ENCODE results near the gene NSUN4.

GRCh38 chr1:46401964-46402626, 61.5 kb downstream of the NSUN4 start:
- TF ChIP-seq EZH2 (IDR thresholded peaks at IDR 0.05; ENCODE audit: borderline replicate concordance, insufficient read depth, low read depth, low read length, poor library complexity, severe bottlenecking), result no peak
- TF ChIP-seq, protein P1, sequence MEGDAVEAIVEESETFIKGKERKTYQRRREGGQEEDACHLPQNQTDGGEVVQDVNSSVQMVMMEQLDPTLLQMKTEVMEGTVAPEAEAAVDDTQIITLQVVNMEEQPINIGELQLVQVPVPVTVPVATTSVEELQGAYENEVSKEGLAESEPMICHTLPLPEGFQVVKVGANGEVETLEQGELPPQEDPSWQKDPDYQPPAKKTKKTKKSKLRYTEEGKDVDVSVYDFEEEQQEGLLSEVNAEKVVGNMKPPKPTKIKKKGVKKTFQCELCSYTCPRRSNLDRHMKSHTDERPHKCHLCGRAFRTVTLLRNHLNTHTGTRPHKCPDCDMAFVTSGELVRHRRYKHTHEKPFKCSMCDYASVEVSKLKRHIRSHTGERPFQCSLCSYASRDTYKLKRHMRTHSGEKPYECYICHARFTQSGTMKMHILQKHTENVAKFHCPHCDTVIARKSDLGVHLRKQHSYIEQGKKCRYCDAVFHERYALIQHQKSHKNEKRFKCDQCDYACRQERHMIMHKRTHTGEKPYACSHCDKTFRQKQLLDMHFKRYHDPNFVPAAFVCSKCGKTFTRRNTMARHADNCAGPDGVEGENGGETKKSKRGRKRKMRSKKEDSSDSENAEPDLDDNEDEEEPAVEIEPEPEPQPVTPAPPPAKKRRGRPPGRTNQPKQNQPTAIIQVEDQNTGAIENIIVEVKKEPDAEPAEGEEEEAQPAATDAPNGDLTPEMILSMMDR (IDR thresholded peaks at IDR 0.05), result no peak

Measured in B cell (primary cell).